Mesodermal cell (in vitro differentiated cells): ENCODE measurements around the gene SLC38A6.

ENCODE experiments used
- H3K27ac ChIP-seq: 2 replicates; pipeline ENCODE4 v1.7.0; 2013; ENCODE audit warnings: mild to moderate bottlenecking, low read depth, low read length, moderate library complexity; ENCODE audit not compliant: severe bottlenecking
- H3K36me3 ChIP-seq: 2 replicates; pipeline ENCODE4 v1.7.1; 2013; ENCODE audit warnings: mild to moderate bottlenecking, low read length, moderate library complexity; ENCODE audit not compliant: control insufficient read depth, insufficient read depth
- H3K4me1 ChIP-seq: one replicate; pipeline ENCODE4 v1.7.1; 2013; ENCODE audit warnings: mild to moderate bottlenecking, low read length; ENCODE audit not compliant: insufficient read depth, control insufficient read depth, poor library complexity, severe bottlenecking
- H3K4me3 ChIP-seq: 2 replicates; pipeline ENCODE4 v1.7.0; 2013; ENCODE audit warnings: low read length, control low read depth, mild to moderate bottlenecking; ENCODE audit not compliant: insufficient read depth, poor library complexity, severe bottlenecking; ENCODE audit errors: extremely low read depth
- H3K9me3 ChIP-seq: 2 replicates; pipeline ENCODE4 v1.7.1; 2013; ENCODE audit warnings: mild to moderate bottlenecking, low read length, moderate library complexity; ENCODE audit not compliant: control insufficient read depth
- WGBS, 2 experiments: methylation state at CpG; one replicate each; pipeline ENCODE4 v1.1.5; 2013; ENCODE audit warnings: missing lambda C conversion rate in 2 of 2; ENCODE audit not compliant: insufficient coverage in 2 of 2; 5-methylcytosine and 5-hydroxymethylcytosine counted together

SLC38A6 gene

DNA sequence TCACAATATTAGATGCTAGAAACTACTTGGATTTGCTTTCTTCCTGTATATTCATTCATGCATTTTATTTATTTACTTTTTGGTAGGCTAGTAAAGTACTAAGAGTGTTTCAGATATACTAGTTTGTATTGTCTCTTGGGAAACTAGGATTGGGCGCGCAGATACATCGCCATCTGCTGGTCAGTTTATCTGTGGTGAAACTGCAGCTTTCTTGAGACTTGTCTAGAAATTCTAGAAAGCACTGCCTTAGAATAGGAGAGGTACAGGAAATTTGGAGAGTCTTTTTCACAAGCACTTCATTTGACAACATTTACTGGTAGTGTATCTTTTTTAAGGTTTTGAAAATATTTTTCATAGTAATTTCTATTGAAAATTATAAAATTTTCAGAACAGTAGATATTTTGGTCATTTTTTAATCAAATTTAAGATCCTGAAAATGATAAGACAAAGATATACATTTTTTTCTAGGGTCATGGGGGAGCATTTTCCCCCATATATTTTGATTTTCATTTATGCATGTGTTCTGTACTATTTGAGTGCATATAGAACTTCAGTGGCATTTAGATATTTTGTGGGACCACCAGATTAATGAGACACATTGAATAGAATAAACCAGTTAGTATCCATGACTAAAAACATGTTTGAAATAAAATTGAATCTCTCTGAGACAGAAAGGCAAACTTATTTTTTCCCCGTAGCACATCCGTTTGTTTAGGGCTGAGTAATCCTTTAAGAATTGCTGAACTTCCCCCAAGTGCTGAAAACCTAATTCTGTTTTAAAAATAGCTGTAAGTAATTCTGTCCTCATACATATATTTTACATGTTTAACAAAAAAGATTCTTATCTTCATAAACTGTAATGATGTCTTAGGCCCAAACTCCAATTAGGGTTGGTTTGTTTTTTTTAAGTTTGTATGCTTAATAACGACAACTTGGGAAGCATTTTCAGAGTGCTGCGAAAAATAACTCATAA, 44.5 kb downstream of the SLC38A6 start:
- H3K4me3 ChIP-seq = no peak overlapping the region
- no peaks in the 10 kb centered on the region for H3K9me3 ChIP-seq
- no peaks in the 10 kb centered on the region for H3K36me3 ChIP-seq
- WGBS, 2 experiments = 0 to 38% methylated on average over 3 to 4 of the region's 7 CpGs
- H3K4me1 ChIP-seq = peaks cover 10% of the 10 kb centered on the region
- no peak overlapping the region for H3K27ac ChIP-seq

DNA sequence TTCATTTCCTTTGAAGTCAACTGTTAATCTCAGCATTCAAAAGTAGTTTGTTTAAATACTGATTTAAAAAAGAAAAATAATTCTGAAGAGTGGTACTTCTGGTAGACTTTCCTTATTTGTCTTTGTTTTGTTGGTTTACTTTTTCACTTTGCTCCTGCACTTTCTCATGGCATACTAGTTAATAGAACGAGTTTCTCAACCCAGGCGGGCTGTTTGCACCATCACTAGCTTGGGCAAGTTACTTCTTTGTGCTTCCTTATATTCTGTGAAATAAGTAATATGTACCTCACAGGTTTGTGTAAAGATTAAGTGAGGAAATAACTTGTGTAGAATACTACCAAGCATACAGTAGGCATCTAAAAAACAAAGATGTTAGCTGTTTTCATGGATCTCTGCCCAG, 45.5 kb downstream of the SLC38A6 start:
- H3K27ac ChIP-seq = no peak overlapping the region
- peaks cover 10% of the 10 kb centered on the region for H3K4me1 ChIP-seq
- H3K9me3 ChIP-seq = no peaks in the 10 kb centered on the region
- no peaks in the 10 kb centered on the region for H3K36me3 ChIP-seq
- 100% methylated on average over 1 of the region's 2 CpGs; no CpG with 5 or more reads in 1 of the 2 experiments for WGBS, 2 experiments
- no peak overlapping the region for H3K4me3 ChIP-seq

DNA sequence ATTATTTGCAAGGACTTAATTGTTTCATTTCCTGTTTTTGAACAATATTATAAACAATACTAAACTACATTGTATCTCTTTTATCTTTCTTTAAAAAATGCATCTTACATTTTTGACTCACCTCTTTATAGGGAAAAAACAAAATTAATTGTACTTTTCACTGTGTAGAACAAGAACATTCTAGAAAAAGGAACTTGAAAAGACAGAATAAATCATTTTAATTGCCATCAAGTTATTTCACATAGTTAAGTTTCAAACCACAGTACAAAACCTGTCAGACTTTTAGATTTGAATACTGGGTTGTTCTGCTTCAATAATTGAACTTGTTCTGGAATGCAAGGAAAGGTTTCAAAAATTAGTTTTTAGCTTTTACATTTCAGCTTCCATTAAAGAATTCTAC, 50.0 kb downstream of the SLC38A6 start:
- Histone ChIP-seq H3K9me3 (no peaks in the 10 kb centered on the region), H3K4me1 (peaks cover 3% of the 10 kb centered on the region), H3K27ac (no peak overlapping the region), H3K36me3 (no peaks in the 10 kb centered on the region), H3K4me3 (no peak overlapping the region)

DNA sequence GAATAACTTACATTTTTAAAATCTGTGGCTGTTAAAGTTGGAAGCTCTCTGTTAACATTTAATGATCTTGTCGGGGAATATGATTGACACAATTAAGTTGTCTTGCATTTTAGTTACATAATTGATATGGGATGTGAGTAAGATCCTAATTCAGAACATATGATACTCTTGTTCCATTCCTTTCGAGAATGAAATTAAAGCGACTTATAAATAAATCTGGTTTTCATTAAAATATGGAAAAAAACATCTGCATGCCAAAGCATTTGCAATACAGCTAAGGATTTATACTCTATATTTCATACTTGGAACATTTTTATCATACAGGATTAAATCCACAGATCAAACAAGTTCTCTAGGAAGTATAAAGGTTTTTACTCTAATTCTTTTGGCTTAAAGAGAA, 52.0 kb downstream of the SLC38A6 start:
- 100% methylated on average over 1 of the region's 3 CpGs; no CpG with 5 or more reads in 1 of the 2 experiments for WGBS, 2 experiments
- no peak overlapping the region for H3K4me3 ChIP-seq
- H3K4me1 ChIP-seq = no peaks in the 10 kb centered on the region
- H3K9me3 ChIP-seq = no peaks in the 10 kb centered on the region
- no peak overlapping the region for H3K27ac ChIP-seq
- H3K36me3 ChIP-seq = no peaks in the 10 kb centered on the region

DNA sequence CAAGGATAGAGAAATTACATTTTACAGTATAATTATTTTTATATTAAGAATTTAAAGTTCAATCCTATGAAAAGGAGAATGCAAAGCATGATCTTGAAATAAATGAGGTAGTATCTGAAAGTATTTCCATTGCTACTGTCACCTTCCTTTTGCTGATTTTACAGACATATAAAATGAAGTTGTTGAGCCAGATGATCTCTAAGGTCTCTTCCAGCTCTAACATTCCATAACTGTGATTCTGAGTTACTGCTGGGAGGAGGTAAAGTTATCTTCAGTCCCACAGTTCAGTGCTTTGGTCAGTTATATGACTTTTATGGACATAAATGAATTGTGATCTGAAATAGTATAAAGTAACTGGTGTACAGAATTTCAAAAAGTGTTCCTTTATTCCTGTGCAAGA, 52.8 kb downstream of the SLC38A6 start:
- H3K4me3 ChIP-seq = no peak overlapping the region
- H3K9me3 ChIP-seq = no peaks in the 10 kb centered on the region
- no peak overlapping the region for H3K27ac ChIP-seq
- H3K36me3 ChIP-seq = no peaks in the 10 kb centered on the region
- H3K4me1 ChIP-seq = no peaks in the 10 kb centered on the region

DNA sequence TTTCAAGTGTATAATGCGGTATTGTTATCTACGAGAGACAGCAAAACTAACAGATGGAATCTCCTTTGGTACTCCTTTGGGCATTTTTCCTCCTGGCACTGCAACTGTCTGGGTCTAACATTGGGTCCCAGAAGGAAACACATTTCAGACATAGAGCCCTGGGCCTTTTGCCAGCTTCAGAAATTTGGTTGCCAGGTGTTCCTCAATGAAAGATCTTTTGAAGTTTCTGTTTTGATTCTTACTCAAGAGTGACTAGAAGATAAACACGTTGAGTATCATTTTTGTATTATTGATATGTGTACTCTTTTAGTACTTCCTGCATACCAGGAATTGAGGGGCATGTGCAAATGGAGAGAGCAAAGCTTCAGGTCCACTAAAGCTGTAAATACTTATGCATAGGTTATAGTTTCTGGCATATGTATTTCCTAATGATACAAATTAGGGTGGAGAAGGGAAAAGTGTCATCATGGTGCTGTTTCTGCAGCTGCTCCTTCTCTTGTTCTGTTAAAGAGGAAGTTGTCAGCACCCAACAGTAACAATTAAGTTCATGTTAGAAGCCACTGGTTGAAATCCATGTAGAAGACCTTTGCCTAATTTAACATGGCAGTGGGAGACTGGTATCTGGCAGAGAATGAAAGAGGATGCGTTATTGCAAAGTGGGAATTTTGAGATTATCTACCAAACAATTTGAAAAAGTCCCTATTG, 53.5 kb downstream of the SLC38A6 start:
- no peak overlapping the region for H3K4me3 ChIP-seq
- no peaks in the 10 kb centered on the region for H3K4me1 ChIP-seq
- no peak overlapping the region for H3K27ac ChIP-seq
- H3K9me3 ChIP-seq = no peaks in the 10 kb centered on the region
- 89 to 91% methylated on average over 1 to 2 of the region's 4 CpGs for whole genome bisulfite sequencing, 2 experiments
- H3K36me3 ChIP-seq = no peaks in the 10 kb centered on the region

DNA sequence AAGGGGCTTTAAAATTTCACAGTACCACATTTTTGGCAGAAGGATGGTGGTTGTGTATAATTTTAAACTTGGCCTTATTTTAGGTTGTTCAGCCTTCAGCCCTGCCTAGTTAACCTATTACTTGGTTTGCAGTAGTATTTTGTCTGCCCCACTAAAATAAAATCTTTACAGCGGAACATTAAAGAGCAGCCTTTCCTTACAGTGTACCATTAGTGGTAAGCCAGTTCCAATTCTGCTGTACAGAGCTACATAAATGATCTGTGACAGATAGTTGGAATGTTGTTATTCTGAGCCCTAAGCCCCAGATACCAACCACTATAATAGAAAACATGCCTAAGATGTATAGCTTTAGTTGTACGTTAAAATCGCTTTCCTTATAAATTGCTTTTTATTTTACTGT, 56.2 kb downstream of the SLC38A6 start:
- no CpG with 5 or more reads among the region's 3 CpGs for WGBS, 2 experiments
- Histone ChIP-seq H3K4me3 (no peak overlapping the region), H3K36me3 (no peaks in the 10 kb centered on the region), H3K27ac (no peak overlapping the region), H3K4me1 (no peaks in the 10 kb centered on the region), H3K9me3 (no peaks in the 10 kb centered on the region)

DNA sequence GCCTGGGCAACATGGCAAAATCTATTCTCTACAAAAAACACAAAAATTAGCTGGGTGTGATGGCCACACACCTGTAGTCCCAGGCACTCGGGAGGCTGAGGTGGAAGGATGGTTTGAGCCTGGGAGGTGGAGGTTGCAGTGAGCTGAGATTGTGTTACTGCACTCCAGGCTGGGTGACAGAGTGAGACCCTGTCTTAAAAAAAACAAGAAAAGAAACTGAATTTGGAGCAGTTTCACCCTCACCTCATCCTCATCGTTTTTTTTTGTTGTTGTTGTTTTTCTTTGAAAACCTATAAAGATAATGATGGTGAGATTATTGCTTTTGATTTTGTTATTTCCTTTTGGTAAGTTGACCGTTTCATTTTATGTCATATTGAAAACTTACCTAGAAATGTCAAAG, 60.7 kb downstream of the SLC38A6 start:
- 67 to 88% methylated on average over 1 of the region's 3 CpGs for WGBS, 2 experiments
- no peak overlapping the region for H3K27ac ChIP-seq
- H3K36me3 ChIP-seq = no peaks in the 10 kb centered on the region

DNA sequence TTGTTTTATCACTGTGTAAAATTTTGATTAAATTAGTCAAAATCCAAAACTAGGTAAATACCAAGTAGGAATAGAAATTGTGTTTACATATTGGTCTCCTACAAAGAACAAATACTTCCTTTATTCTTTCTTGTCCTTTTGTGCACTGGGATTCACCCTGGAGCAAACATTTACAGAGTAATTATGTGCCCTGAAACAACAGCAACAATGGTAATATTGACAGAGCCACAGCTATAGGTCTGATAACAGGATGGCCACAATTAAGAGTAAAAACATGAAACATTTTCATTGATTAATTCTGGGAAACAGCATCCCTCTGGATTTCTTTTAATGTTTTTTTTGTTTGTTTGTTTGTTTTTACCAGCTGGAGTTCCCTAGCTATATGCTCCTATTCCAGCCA, 61.2 kb downstream of the SLC38A6 start:
- no peaks in the 10 kb centered on the region for H3K36me3 ChIP-seq
- H3K4me1 ChIP-seq = no peaks in the 10 kb centered on the region
- no peak overlapping the region for H3K27ac ChIP-seq
- no peak overlapping the region for H3K4me3 ChIP-seq
- no peaks in the 10 kb centered on the region for H3K9me3 ChIP-seq

More for the DNA sequence above, 60.7 kb downstream of the SLC38A6 start:
- Histone ChIP-seq H3K9me3 (no peaks in the 10 kb centered on the region), H3K4me1 (no peaks in the 10 kb centered on the region), H3K4me3 (no peak overlapping the region)

DNA sequence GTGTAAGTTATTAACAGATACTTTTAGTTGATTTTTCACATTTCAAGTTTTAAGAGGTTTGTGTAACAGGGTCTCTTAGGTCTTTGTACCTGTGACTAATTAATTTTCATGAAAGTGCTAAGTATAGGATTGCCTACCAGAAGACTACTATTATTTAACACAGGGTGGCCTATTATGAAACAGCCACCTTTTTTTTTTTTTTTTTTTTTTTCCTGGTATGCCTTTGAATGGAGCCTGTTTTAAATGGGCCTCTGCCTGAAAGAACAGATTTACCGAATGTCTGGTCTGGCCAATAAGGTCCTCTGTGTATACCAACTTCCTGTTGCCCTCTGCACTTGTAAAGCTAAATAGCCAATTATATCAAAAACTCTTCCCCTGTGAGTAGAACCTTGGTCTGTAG, 62.5 kb downstream of the SLC38A6 start:
- H3K4me1 ChIP-seq = no peaks in the 10 kb centered on the region
- no peaks in the 10 kb centered on the region for H3K36me3 ChIP-seq
- no peaks in the 10 kb centered on the region for H3K9me3 ChIP-seq
- no peak overlapping the region for H3K4me3 ChIP-seq
- WGBS, 2 experiments = no CpG with 5 or more reads among the region's 1 CpG
- no peak overlapping the region for H3K27ac ChIP-seq

DNA sequence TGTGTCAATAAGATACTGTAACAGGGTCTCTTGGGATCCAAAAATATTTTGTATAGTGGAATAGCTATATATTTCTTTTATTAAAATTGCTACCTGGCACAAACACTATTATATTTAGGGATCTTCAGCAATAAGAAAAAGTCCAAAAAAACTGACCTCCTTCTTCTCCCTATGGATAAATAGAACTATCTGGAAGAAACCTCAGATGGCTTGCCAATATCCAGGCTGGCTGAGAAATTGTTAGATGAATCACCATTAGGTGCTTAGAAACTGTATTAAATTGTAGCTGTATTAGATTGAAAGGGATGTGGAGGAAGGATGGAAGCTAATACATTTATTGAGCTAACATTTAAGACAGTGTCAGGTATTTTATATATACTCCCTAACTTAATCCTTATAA, 66.0 kb downstream of the SLC38A6 start:
- no peak overlapping the region for H3K27ac ChIP-seq
- H3K36me3 ChIP-seq = no peaks in the 10 kb centered on the region
- no peaks in the 10 kb centered on the region for H3K4me1 ChIP-seq
- no peaks in the 10 kb centered on the region for H3K9me3 ChIP-seq
- H3K4me3 ChIP-seq = no peak overlapping the region
